Measurements from ENCODE around the gene BMAL1. TPM values are rescaled to one million over a fixed set of nuclear protein-coding genes. Genes with fewer than 3 reads are reported as not detected.

The BMAL1 gene
- total and polyA plus RNA-seq, 2 donors = 12.2 to 16.4 TPM

GRCh38 chr11:13358596-13359270, 81.1 kb downstream of the BMAL1 start:
- H3K27ac ChIP-seq (ENCODE audit: low read depth) = no peak overlapping the region
- H3K4me3 ChIP-seq (ENCODE audit: low read depth, low read length) = no peak overlapping the region
- no peaks in the 10 kb centered on the region for H3K4me1 ChIP-seq (ENCODE audit: insufficient read depth)
- no peaks in the 10 kb centered on the region for H3K36me3 ChIP-seq (ENCODE audit: insufficient read depth)
- WGBS = 90% methylated on average over 6 of the region's 6 CpGs
- DNase-seq (ENCODE audit: extremely low spot score) = no peak

DNA sequence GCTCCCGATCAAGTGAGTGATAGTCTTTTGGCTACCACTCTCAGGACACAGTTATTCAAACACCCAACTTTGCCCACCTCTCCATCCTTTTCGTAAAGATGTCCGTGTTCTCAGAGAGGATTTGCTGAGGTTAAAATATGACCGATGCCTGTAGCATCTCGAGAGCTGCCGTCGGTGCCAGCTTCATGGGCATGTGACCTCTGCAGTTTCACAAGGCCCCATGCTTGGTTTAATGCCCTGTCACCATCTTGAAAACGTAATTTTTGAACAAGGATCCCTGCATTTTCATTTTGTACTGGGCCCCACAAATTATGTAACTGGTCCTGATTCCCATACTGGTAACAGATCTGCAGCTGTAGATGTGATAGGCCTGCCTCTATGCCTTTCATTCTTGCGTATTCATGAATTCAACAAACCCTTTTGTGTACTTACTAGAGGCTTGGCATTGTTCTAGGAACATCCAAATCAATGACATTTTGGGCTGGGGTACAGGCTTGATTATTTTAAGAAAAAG, 85.1 kb downstream of the BMAL1 start:
- Histone ChIP-seq H3K36me3 (ENCODE audit: insufficient read depth) (peaks cover 2% of the 10 kb centered on the region), H3K27ac (ENCODE audit: low read depth) (no peak overlapping the region), H3K4me3 (ENCODE audit: low read depth, low read length) (no peak overlapping the region), H3K4me1 (ENCODE audit: insufficient read depth) (no peaks in the 10 kb centered on the region)
- WGBS = 96% methylated on average over 9 of the region's 9 CpGs
- DNase-seq (ENCODE audit: extremely low spot score) = no peak

DNA sequence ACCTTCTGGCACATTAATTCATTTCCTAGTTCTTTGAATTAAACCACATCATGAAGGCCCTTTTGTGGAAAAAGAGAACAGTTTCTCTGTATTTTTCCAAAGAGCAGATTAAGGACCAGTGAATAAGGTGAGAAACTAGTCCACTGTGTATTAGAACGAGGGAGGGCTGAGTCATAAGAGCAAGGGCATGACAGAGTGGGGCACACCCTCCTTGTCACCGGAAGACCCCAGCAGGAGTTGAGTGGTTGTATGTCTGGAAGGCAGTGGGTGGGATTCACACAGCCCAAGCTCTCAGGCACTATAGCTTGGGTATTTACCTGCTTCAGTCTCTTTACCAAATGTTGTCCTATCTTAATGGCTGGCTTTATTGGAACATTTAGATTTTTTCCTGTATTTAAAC, 86.8 kb downstream of the BMAL1 start:
- no peaks in the 10 kb centered on the region for H3K4me1 ChIP-seq (ENCODE audit: insufficient read depth)
- WGBS = 83% methylated on average over 2 of the region's 2 CpGs
- no peak for DNase-seq (ENCODE audit: extremely low spot score)
- no peak overlapping the region for H3K4me3 ChIP-seq (ENCODE audit: low read depth, low read length)
- H3K36me3 ChIP-seq (ENCODE audit: insufficient read depth) = peaks cover 2% of the 10 kb centered on the region
- no peak overlapping the region for H3K27ac ChIP-seq (ENCODE audit: low read depth)

DNA sequence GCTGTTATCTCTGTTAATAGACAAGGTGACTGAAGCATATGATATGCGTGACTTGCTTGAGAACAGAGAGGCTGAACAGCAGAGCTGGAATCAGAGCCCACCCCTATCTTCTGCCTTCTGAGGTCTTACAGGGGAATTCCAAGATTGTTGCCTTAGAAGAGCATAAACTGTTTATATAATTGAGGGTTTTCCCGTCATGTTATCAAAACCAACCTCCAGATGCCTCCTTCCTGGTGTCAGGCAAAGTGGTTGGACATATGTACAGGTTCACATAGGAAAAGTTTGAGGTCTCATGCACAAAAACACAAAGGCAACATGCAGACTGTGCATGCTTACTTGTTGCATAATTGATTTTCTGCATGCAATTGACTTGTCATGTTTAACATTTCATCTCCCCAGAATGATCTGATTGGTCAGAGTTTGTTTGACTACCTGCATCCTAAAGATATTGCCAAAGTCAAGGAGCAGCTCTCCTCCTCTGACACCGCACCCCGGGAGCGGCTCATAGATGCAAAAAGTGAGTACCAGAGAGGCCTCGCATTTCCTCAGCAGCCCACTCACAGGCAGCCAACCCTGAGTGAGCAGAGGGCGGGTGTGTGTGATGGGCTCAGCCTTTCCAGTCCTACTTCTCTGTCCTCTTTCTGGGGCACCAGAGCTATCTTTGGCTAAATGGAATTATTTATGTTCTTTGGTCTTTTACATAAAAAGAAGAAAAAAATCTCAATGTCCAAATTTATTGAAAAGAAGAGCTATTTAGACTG, 88.9 kb downstream of the BMAL1 start:
- no peaks in the 10 kb centered on the region for H3K4me1 ChIP-seq (ENCODE audit: insufficient read depth)
- no peak overlapping the region for H3K4me3 ChIP-seq (ENCODE audit: low read depth, low read length)
- 85% methylated on average over 7 of the region's 7 CpGs for WGBS
- peaks cover 6% of the 10 kb centered on the region for H3K36me3 ChIP-seq (ENCODE audit: insufficient read depth)
- no peak for DNase-seq (ENCODE audit: extremely low spot score)
- no peak overlapping the region for H3K27ac ChIP-seq (ENCODE audit: low read depth)

- no peak for DNase-seq (ENCODE audit: extremely low spot score)
- Histone ChIP-seq H3K4me3 (ENCODE audit: low read depth, low read length) (no peak overlapping the region), H3K27ac (ENCODE audit: low read depth) (no peak overlapping the region), H3K4me1 (ENCODE audit: insufficient read depth) (no peaks in the 10 kb centered on the region), H3K36me3 (ENCODE audit: insufficient read depth) (peaks cover 6% of the 10 kb centered on the region)
- WGBS = 87% methylated on average over 4 of the region's 4 CpGs
These were observed 89.5 kb downstream of the BMAL1 start for GRCh38 chr11:13367115-13367514.

- no peaks in the 10 kb centered on the region for H3K4me1 ChIP-seq (ENCODE audit: insufficient read depth)
- H3K36me3 ChIP-seq (ENCODE audit: insufficient read depth) = peaks cover 6% of the 10 kb centered on the region
- DNase-seq (ENCODE audit: extremely low spot score) = no peak
- 85% methylated on average over 5 of the region's 5 CpGs for WGBS
- no peak overlapping the region for H3K27ac ChIP-seq (ENCODE audit: low read depth)
- no peak overlapping the region for H3K4me3 ChIP-seq (ENCODE audit: low read depth, low read length)
These were observed 90.5 kb downstream of the BMAL1 start for GRCh38 chr11:13368041-13368446.

DNA sequence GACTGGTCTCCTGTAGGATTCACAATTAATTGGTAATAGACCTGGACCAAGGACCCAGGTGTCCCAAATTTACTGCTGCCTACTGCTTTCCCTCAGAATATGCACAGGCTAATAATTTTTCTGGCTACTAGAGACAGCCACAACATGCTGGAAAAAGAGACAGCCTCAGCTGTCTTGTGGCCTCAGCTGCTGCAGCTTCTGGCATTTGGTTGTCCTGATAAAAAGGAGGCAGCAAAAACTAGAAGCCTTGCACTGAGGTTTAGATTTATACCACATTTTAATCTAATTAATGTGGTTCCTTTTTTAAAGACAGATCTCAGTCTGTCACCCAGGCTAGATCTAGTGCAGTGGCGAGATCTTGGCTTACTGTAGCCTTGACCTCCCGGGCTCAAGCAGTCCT, 95.6 kb downstream of the BMAL1 start:
- DNase-seq (ENCODE audit: extremely low spot score) = no peak
- Histone ChIP-seq H3K4me1 (ENCODE audit: insufficient read depth) (no peaks in the 10 kb centered on the region), H3K4me3 (ENCODE audit: low read depth, low read length) (no peak overlapping the region), H3K36me3 (ENCODE audit: insufficient read depth) (peaks cover 4% of the 10 kb centered on the region), H3K27ac (ENCODE audit: low read depth) (no peak overlapping the region)
- 92% methylated on average over 2 of the region's 2 CpGs for WGBS

GRCh38 chr11:13375798-13376197, 98.2 kb downstream of the BMAL1 start:
- Histone ChIP-seq H3K4me3 (ENCODE audit: low read depth, low read length) (no peak overlapping the region), H3K36me3 (ENCODE audit: insufficient read depth) (peaks cover under 1% of the 10 kb centered on the region), H3K4me1 (ENCODE audit: insufficient read depth) (no peaks in the 10 kb centered on the region), H3K27ac (ENCODE audit: low read depth) (no peak overlapping the region)
- DNase-seq (ENCODE audit: extremely low spot score) = no peak

- 77% methylated on average over 5 of the region's 5 CpGs for WGBS
- H3K4me1 ChIP-seq (ENCODE audit: insufficient read depth) = no peaks in the 10 kb centered on the region
- no peak overlapping the region for H3K4me3 ChIP-seq (ENCODE audit: low read depth, low read length)
- H3K36me3 ChIP-seq (ENCODE audit: insufficient read depth) = no peaks in the 10 kb centered on the region
- no peak overlapping the region for H3K27ac ChIP-seq (ENCODE audit: low read depth)
- DNase-seq (ENCODE audit: extremely low spot score) = no peak
These were observed 98.8 kb downstream of the BMAL1 start for GRCh38 chr11:13376402-13376801.

GRCh38 chr11:13376838-13377237, 99.2 kb downstream of the BMAL1 start:
- no peak for DNase-seq (ENCODE audit: extremely low spot score)
- no peaks in the 10 kb centered on the region for H3K36me3 ChIP-seq (ENCODE audit: insufficient read depth)
- H3K4me3 ChIP-seq (ENCODE audit: low read depth, low read length) = no peak overlapping the region
- H3K27ac ChIP-seq (ENCODE audit: low read depth) = no peak overlapping the region
- no peaks in the 10 kb centered on the region for H3K4me1 ChIP-seq (ENCODE audit: insufficient read depth)
- 92% methylated on average over 8 of the region's 8 CpGs for WGBS

DNA sequence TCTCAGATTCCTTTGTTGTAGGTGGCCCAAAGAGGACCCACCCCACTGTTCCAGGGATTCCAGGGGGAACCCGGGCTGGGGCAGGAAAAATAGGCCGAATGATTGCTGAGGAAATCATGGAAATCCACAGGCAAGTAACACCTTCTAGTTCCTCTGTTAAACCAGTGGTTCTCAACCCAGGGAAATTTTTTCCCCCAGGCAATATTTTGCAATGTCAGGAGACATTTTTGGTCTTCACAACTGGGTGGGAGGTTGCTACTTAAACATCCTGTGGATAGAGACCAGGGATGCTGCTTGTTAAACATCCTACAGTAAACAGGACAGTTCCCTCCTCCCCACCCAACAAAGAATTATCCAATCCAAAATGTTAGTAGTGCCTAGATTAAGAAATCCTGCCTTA, 100.7 kb downstream of the BMAL1 start:
- DNase-seq (ENCODE audit: extremely low spot score) = no peak
- no peak overlapping the region for H3K27ac ChIP-seq (ENCODE audit: low read depth)
- no peaks in the 10 kb centered on the region for H3K36me3 ChIP-seq (ENCODE audit: insufficient read depth)
- 92% methylated on average over 2 of the region's 2 CpGs for WGBS
- H3K4me1 ChIP-seq (ENCODE audit: insufficient read depth) = no peaks in the 10 kb centered on the region
- H3K4me3 ChIP-seq (ENCODE audit: low read depth, low read length) = no peak overlapping the region

DNA sequence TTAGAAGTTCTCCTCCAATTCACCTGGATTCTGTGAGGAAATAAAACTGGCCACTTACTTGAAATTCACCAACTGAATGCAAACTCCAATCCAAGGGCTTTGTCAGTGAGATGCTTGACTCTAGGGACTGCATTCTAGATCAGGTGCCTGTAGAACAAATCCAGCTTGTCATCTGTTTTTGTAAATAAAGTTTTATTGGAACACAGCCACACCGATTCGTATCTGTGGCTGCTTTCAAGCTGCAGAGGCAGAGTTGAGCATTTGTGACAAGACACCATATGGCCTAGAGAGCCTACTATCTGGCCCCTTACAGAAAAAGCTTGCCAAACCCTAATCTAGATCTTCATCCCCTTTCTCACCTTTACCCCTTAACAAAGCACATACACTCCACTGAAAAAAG, 103.1 kb downstream of the BMAL1 start:
- no peak for DNase-seq (ENCODE audit: extremely low spot score)
- Histone ChIP-seq H3K36me3 (ENCODE audit: insufficient read depth) (peaks cover 2% of the 10 kb centered on the region), H3K27ac (ENCODE audit: low read depth) (no peak overlapping the region), H3K4me3 (ENCODE audit: low read depth, low read length) (no peak overlapping the region), H3K4me1 (ENCODE audit: insufficient read depth) (no peaks in the 10 kb centered on the region)
- WGBS = 87% methylated on average over 2 of the region's 2 CpGs

GRCh38 chr11:13382751-13383150, 105.2 kb downstream of the BMAL1 start:
- H3K36me3 ChIP-seq (ENCODE audit: insufficient read depth) = peaks cover 2% of the 10 kb centered on the region
- H3K4me1 ChIP-seq (ENCODE audit: insufficient read depth) = no peaks in the 10 kb centered on the region
- no peak for DNase-seq (ENCODE audit: extremely low spot score)
- no peak overlapping the region for H3K4me3 ChIP-seq (ENCODE audit: low read depth, low read length)
- WGBS = 82% methylated on average over 3 of the region's 3 CpGs
- H3K27ac ChIP-seq (ENCODE audit: low read depth) = no peak overlapping the region

DNA sequence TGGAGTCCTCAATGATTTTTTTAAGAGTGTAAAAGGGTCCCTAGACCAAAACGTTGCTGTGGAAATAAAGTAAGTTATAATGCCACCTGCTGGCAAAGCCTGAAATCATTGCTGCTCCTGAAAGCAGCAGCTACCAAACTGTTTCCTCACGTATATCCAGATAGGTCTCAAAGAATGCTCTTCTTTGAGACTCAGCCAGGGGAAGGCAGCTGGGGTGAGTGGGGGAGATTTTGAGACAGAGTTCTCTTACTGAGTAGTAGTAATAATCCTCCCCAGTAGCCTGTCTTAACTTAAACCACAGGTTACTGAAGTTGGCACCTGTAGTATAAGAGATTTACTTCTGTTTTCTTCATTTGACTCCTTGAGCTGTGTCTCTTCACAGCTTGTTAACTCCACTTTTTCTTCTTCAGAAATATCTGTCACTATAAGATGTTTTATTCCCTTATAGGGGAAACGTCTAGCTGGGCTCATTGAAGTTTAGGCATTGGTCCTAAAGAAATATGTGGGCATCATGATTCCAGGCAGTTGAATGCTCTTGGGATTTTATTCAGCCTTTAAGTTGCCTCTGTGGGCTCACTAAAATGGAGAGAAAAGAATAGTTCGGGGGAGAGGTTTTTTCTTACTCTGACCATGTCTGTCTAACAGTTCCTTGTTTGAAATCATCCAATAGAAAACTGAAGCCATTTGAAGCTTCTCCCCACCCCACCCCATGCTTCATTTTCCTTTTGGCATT, 107.5 kb downstream of the BMAL1 start:
- WGBS = 41% methylated on average over 4 of the region's 4 CpGs
- H3K4me3 ChIP-seq (ENCODE audit: low read depth, low read length) = no peak overlapping the region
- peak; percentile 11 for DNase-seq (ENCODE audit: extremely low spot score)
- H3K27ac ChIP-seq (ENCODE audit: low read depth) = no peak overlapping the region
- no peaks in the 10 kb centered on the region for H3K4me1 ChIP-seq (ENCODE audit: insufficient read depth)
- H3K36me3 ChIP-seq (ENCODE audit: insufficient read depth) = peaks cover 2% of the 10 kb centered on the region
